CD8-positive, alpha-beta memory T cell (primary cell): Measurements from ENCODE around the gene FSCN2. TPM values are rescaled to one million over a fixed set of nuclear protein-coding genes. Genes with fewer than 3 reads are reported as not detected.

Source experiments
- CTCF ChIA-PET: fragments of 350-600 bp; sonication (Branson Sonifier 250); formaldehyde crosslinking; loops from one replicate; lab custom pipeline; 2021; ENCODE audit warnings: antibody characterized with exemption; lab: Charles Lee
- POLR2A ChIA-PET: fragments of 350-600 bp; sonication (Branson Sonifier 250); formaldehyde crosslinking; loops from one replicate; lab custom pipeline; 2021; ENCODE audit warnings: antibody characterized with exemption; lab: Charles Lee
- DNase-seq, 5 donors: peaks; one replicate each; pipeline versions ENCODE4 v3.0.0 to v3.0.0-alpha.2; 2020 to 2022; ENCODE audit warnings: mixed read lengths in 1 of 5
- H3K27ac ChIP-seq: one replicate; pipeline ENCODE4 v1.7.0; 2013; ENCODE audit warnings: low read depth, mild to moderate bottlenecking, low read length, moderate library complexity
- H3K27me3 ChIP-seq: 2 replicates; pipeline ENCODE4 v1.7.0; 2013; ENCODE audit warnings: low read length, mild to moderate bottlenecking; ENCODE audit not compliant: insufficient read depth, poor library complexity, severe bottlenecking
- H3K36me3 ChIP-seq: 2 replicates; pipeline ENCODE4 v1.7.0; 2013; ENCODE audit warnings: mild to moderate bottlenecking, low read length, moderate library complexity; ENCODE audit not compliant: insufficient read depth
- H3K4me1 ChIP-seq: 2 replicates; pipeline ENCODE4 v1.7.0; 2013; ENCODE audit warnings: mild to moderate bottlenecking, low read length, moderate library complexity; ENCODE audit not compliant: insufficient read depth
- H3K4me3 ChIP-seq: 2 replicates; pipeline ENCODE4 v1.7.0; 2013; ENCODE audit warnings: mild to moderate bottlenecking, low read length
- H3K9me3 ChIP-seq: 2 replicates; pipeline ENCODE4 v1.7.0; 2013; ENCODE audit warnings: mild to moderate bottlenecking, low read length
- H3K27ac Mint-ChIP-seq, 8 donors: one replicate each; pipeline ENCODE4 v1.8.0; 2020 to 2021; ENCODE audit warnings: mixed read lengths in 8 of 8, mild to moderate bottlenecking in 6 of 8, inconsistent platforms in 3 of 8, moderate library complexity in 3 of 8
- H3K27me3 Mint-ChIP-seq, 2 donors: one replicate each; pipeline ENCODE4 v1.8.0; 2020 to 2021; ENCODE audit warnings: mixed read lengths in 2 of 2, mild to moderate bottlenecking in 1 of 2, moderate library complexity in 1 of 2
- H3K36me3 Mint-ChIP-seq, 3 donors: one replicate each; pipeline ENCODE4 v1.8.0; 2020 to 2021; ENCODE audit warnings: mixed read lengths in 3 of 3, inconsistent platforms in 1 of 3, mild to moderate bottlenecking in 1 of 3
- H3K4me1 Mint-ChIP-seq, 3 donors: one replicate each; pipeline ENCODE4 v1.8.0; 2020 to 2021; ENCODE audit warnings: mixed read lengths in 3 of 3, inconsistent platforms in 1 of 3, mild to moderate bottlenecking in 1 of 3
- H3K4me3 Mint-ChIP-seq, 7 donors: one replicate each; pipeline ENCODE4 v1.8.0; 2020 to 2021; ENCODE audit warnings: mixed read lengths in 7 of 7, mild to moderate bottlenecking in 6 of 7, moderate library complexity in 4 of 7, inconsistent platforms in 2 of 7
- H3K9me3 Mint-ChIP-seq, 5 donors: one replicate each; pipeline ENCODE4 v1.8.0; 2020 to 2022; ENCODE audit warnings: mixed read lengths in 5 of 5, mild to moderate bottlenecking in 3 of 5, moderate library complexity in 2 of 5, inconsistent platforms in 1 of 5
- polyA plus RNA-seq: library from polyadenylated mRNA; unstranded; fragments of 300-500 nt; fragmentation: Illumina TruSeq; gene quantifications from one replicate; pipeline ENCODE4 v1.2.3, GENCODE V29; 2021
- total RNA-seq, 2 experiments: library from RNA; stranded (reverse); gene quantifications; one replicate each; pipeline ENCODE4 v1.2.3, GENCODE V29; 2021

Gene FSCN2
- total and polyA plus RNA-seq, 3 experiments from 2014 or later: 0.46 to 0.49 TPM; not detected in 1

GRCh38 chr17:81493198-81494038 lies 34.8 kb upstream of the FSCN2 start:
- no peak overlapping the region for H3K4me3 ChIP-seq
- H3K4me3 Mint-ChIP-seq: no peak overlapping the region
- no peak overlapping the region for H3K27ac ChIP-seq
- peaks cover 0 to 4% (median 3%) of the 10 kb centered on the region in 3 donors for H3K4me1 Mint-ChIP-seq
- H3K36me3 Mint-ChIP-seq: no peaks in the 10 kb centered on the region
- ChIA-PET POLR2A (no interaction called here), CTCF (interaction anchor here (1.9 kb wide), 1 partner anchor 9 kb away, joined by 5 read pairs; no protein-coding TSS in a partner anchor)
- H3K9me3 Mint-ChIP-seq: no peaks in the 10 kb centered on the region
- no peaks in the 10 kb centered on the region for H3K9me3 ChIP-seq
- H3K27me3 Mint-ChIP-seq: peaks cover 13 to 16% of the 10 kb centered on the region in 2 donors
- H3K27ac Mint-ChIP-seq: no peak overlapping the region
- no peak for DNase-seq
- H3K36me3 ChIP-seq: no peaks in the 10 kb centered on the region
- no peaks in the 10 kb centered on the region for H3K27me3 ChIP-seq
- no peaks in the 10 kb centered on the region for H3K4me1 ChIP-seq

DNA sequence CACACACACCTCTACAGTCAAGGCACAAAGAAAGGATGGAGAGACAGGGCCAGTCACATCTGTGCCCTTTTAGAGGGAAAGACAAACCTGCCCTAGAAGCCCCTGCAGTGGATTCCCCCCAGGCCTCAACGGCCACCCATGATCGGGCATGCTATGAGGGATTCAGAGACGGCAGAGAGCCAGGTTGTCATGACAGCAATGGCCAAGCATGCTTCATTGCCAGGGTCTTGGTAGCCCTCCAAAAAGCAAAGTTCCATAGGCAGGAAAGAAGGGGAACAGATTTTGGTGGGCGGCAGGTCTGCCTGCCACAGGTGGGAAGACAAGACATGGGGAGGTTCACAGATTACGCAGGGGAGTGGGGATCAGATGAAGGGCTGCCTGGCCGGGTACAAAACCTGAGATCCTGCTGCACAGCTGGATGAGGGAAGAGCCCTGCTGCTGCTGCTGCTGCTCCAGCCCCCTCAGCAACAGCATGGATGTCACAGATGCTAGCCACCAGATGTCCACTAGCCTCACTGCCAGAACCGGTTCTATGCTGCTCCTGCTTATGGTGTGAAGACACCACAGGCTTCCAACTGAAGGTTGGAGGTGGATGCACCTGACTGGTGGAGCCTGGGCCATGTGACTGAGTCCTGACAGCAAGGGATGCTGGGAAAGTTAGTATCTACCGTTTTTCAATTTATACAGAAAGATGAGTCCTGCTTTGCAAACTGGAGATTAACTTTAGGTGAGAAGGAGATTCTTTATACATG lies 33.4 kb upstream of the FSCN2 start:
- H3K9me3 ChIP-seq: no peaks in the 10 kb centered on the region
- ChIA-PET POLR2A (no interaction called here), CTCF (no interaction called here)
- Mint-ChIP-seq H3K4me3 (no peak overlapping the region), H3K27ac (peak overlapping the region in 1 of 8 donors; percentile 74), H3K36me3 (no peaks in the 10 kb centered on the region), H3K27me3 (peaks cover 13 to 14% of the 10 kb centered on the region in 2 donors), H3K4me1 (peaks cover 0 to under 1% (median 0%) of the 10 kb centered on the region in 3 donors), H3K9me3 (no peaks in the 10 kb centered on the region)
- H3K4me3 ChIP-seq: no peak overlapping the region
- H3K27me3 ChIP-seq: no peaks in the 10 kb centered on the region
- no peaks in the 10 kb centered on the region for H3K4me1 ChIP-seq
- H3K27ac ChIP-seq: no peak overlapping the region
- no peaks in the 10 kb centered on the region for H3K36me3 ChIP-seq
- DNase-seq: no peak

DNA sequence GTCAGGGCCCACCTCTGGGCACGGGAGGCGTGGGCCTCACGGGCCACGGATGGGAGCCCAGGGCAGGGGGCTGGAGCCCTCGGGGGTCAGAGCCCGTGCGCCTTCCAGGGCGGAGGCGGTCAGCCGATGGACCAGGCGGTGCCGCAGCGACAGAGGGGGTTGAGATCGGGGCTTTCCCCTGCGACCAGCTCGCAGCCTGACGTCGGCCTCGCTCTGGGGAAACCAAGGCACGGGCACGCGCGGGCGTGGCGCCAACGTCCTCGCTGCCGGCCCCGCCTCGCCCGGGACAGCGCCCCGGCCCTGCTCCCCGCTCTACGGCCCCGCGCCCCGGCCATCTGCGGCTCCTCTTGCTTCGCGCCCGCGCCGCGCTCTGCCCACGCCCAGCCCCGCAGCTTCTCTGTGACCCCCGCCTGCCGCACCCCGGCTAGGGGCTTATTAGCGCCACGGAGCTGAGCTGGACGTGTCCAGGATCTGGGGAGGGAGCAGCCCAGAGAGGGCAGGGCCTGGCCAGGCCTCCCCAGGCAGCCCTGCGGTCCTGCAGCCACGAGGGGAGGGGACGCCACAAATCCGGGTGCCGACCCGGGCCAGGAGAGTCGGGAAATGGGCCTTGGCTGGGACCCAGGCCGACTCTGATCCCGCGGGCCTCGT lies 29.1 kb upstream of the FSCN2 start:
- Histone ChIP-seq H3K27ac (no peak overlapping the region), H3K36me3 (no peaks in the 10 kb centered on the region), H3K4me3 (no peak overlapping the region), H3K4me1 (no peaks in the 10 kb centered on the region), H3K9me3 (no peaks in the 10 kb centered on the region), H3K27me3 (no peaks in the 10 kb centered on the region)
- Mint-ChIP-seq H3K27me3 (peaks cover 8% of the 10 kb centered on the region in 2 donors), H3K27ac (no peak overlapping the region), H3K9me3 (no peaks in the 10 kb centered on the region), H3K36me3 (no peaks in the 10 kb centered on the region), H3K4me3 (no peak overlapping the region), H3K4me1 (no peaks in the 10 kb centered on the region)
- no peak for DNase-seq
- POLR2A ChIA-PET: no interaction called here
- CTCF ChIA-PET: interaction anchor here (0.9 kb wide), 1 partner anchor 14 kb away, joined by 3 read pairs; no protein-coding TSS in a partner anchor

- Mint-ChIP-seq H3K4me1 (no peaks in the 10 kb centered on the region), H3K4me3 (no peak overlapping the region), H3K27ac (no peak overlapping the region), H3K27me3 (peaks cover 8% of the 10 kb centered on the region in 2 donors), H3K9me3 (no peaks in the 10 kb centered on the region), H3K36me3 (no peaks in the 10 kb centered on the region)
- H3K27ac ChIP-seq: no peak overlapping the region
- no peaks in the 10 kb centered on the region for H3K9me3 ChIP-seq
- no peaks in the 10 kb centered on the region for H3K36me3 ChIP-seq
- no peak overlapping the region for H3K4me3 ChIP-seq
- no peak for DNase-seq
- ChIA-PET CTCF (interaction anchor here (0.9 kb wide), 1 partner anchor 15 kb away, joined by 3 read pairs; no protein-coding TSS in a partner anchor), POLR2A (no interaction called here)
- H3K27me3 ChIP-seq: no peaks in the 10 kb centered on the region
- no peaks in the 10 kb centered on the region for H3K4me1 ChIP-seq
Measured at GRCh38 chr17:81499601-81499970, 28.6 kb upstream of the FSCN2 start.

DNA sequence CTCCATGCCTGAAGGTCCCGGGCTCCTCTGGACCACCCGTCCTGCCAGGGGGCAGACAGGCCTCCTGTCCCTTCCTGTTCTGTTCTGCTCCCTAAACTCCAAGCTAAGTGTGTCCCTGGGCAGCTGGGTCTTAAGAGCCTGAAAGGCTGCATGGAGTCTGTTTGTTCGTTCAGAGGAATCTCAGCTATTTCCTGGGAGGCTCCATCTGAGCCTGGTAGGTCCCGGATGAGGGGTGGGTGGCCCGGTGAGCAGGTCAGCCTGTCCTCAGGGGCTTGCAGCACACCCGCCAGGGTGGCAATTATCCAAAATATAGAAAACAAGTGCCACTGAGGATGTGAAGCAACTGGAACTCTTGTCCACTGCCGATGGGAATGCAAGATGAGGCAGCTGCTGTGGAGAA lies 28.1 kb upstream of the FSCN2 start:
- Histone ChIP-seq H3K4me3 (no peak overlapping the region), H3K9me3 (no peaks in the 10 kb centered on the region), H3K4me1 (no peaks in the 10 kb centered on the region), H3K27me3 (no peaks in the 10 kb centered on the region), H3K36me3 (no peaks in the 10 kb centered on the region), H3K27ac (no peak overlapping the region)
- Mint-ChIP-seq H3K27me3 (peaks cover 3 to 8% of the 10 kb centered on the region in 2 donors), H3K36me3 (no peaks in the 10 kb centered on the region), H3K4me1 (no peaks in the 10 kb centered on the region), H3K27ac (peak overlapping the region in 1 of 8 donors; percentile 26), H3K9me3 (no peaks in the 10 kb centered on the region), H3K4me3 (no peak overlapping the region)
- POLR2A ChIA-PET: no interaction called here
- no peak for DNase-seq
- CTCF ChIA-PET: no interaction called here

- ChIA-PET POLR2A (no interaction called here), CTCF (no interaction called here)
- H3K27ac Mint-ChIP-seq: peak overlapping the region in 1 of 8 donors; percentile 40
- DNase-seq: no peak
- H3K27me3 Mint-ChIP-seq: peaks cover 0 to 5% of the 10 kb centered on the region in 2 donors
- no peaks in the 10 kb centered on the region for H3K36me3 Mint-ChIP-seq
- H3K9me3 Mint-ChIP-seq: no peaks in the 10 kb centered on the region
- Histone ChIP-seq H3K27me3 (no peaks in the 10 kb centered on the region), H3K27ac (no peak overlapping the region), H3K9me3 (no peaks in the 10 kb centered on the region), H3K4me3 (no peak overlapping the region), H3K4me1 (no peaks in the 10 kb centered on the region), H3K36me3 (no peaks in the 10 kb centered on the region)
- H3K4me3 Mint-ChIP-seq: no peak overlapping the region
- peaks cover 0 to 3% (median 2%) of the 10 kb centered on the region in 3 donors for H3K4me1 Mint-ChIP-seq
Measured at GRCh38 chr17:81502471-81503017, 25.6 kb upstream of the FSCN2 start.

GRCh38 chr17:81503619-81504018 lies 24.6 kb upstream of the FSCN2 start:
- ChIA-PET CTCF (no interaction called here), POLR2A (no interaction called here)
- Histone ChIP-seq H3K9me3 (no peaks in the 10 kb centered on the region), H3K4me3 (no peak overlapping the region), H3K27me3 (no peaks in the 10 kb centered on the region), H3K27ac (no peak overlapping the region), H3K36me3 (peaks cover under 1% of the 10 kb centered on the region), H3K4me1 (peaks cover 2% of the 10 kb centered on the region)
- peaks cover 0 to 3% (median 0%) of the 10 kb centered on the region in 3 donors for H3K36me3 Mint-ChIP-seq
- H3K9me3 Mint-ChIP-seq: no peaks in the 10 kb centered on the region
- peaks cover 5 to 13% (median 10%) of the 10 kb centered on the region in 3 donors for H3K4me1 Mint-ChIP-seq
- H3K27me3 Mint-ChIP-seq: peaks cover 0 to 1% of the 10 kb centered on the region in 2 donors
- DNase-seq: no peak
- H3K27ac Mint-ChIP-seq: peak overlapping the region in 1 of 8 donors; percentile 60
- no peak overlapping the region for H3K4me3 Mint-ChIP-seq
